SK-N-SH (cell line): Measurements from ENCODE around the gene TRPC6. TPM values are rescaled to one million over a fixed set of nuclear protein-coding genes. Genes with fewer than 3 reads are reported as not detected.

Source experiments
- CTCF ChIA-PET: fragments of 300-600, 350-600 bp; formaldehyde crosslinking; extraction: SDS; loops from one replicate; lab custom pipeline; 2021; lab: Yijun Ruan, JAX
- POLR2A ChIA-PET: fragments of 350-600 bp; sonication (Branson Sonifier 250); formaldehyde crosslinking; extraction: SDS; loops from one replicate; lab custom pipeline; 2020; ENCODE audit warnings: antibody characterized with exemption, inconsistent platforms; lab: Yijun Ruan, JAX
- DNase-seq: peaks from one replicate; pipeline ENCODE4 v3.0.0; 2012
- H2AFZ ChIP-seq: fragments of 200-600 bp; sonication (generic); 2 replicates; pipeline ENCODE4 v1.8.1; 2016; ENCODE audit warnings: antibody characterized with exemption, mild to moderate bottlenecking, low read depth
- H3F3A ChIP-seq: fragments of 200-600 bp; sonication (generic); replicated peaks from 2 replicates; pipeline ENCODE3; 2016; ENCODE audit warnings: antibody characterized with exemption, mild to moderate bottlenecking; ENCODE audit not compliant: insufficient read depth
- H3K27ac ChIP-seq, 2 experiments: fragments of 200-500 bp in 1 of 2; fragments of 200-600 bp in 1 of 2; sonication (Bioruptor generic) in 1 of 2; sonication (generic), shearing (Covaris generic) in 1 of 2; 2 replicates each; pipeline versions ENCODE4 v1.5.1 to v1.6.1; 2014 to 2016; ENCODE audit warnings: low read depth in 2 of 2, inconsistent platforms in 1 of 2, low read length in 1 of 2, mild to moderate bottlenecking in 1 of 2, mixed read lengths in 1 of 2
- H3K27me3 ChIP-seq: fragments of 200-600 bp; sonication (generic), shearing (Covaris generic); 2 replicates; pipeline ENCODE4 v1.6.1; 2016; ENCODE audit warnings: mixed run types; ENCODE audit not compliant: insufficient read depth
- H3K36me3 ChIP-seq, 2 experiments: fragments of 200-500 bp in 1 of 2; fragments of 200-600 bp in 1 of 2; sonication (Bioruptor generic) in 1 of 2; sonication (generic) in 1 of 2; replicated peaks in 1 of 2; 2 replicates each; pipeline versions ENCODE3 to v1.5.1; 2014 to 2016; ENCODE audit warnings: low read length in 1 of 2, mild to moderate bottlenecking in 1 of 2; ENCODE audit not compliant: insufficient read depth in 2 of 2, control insufficient read depth in 1 of 2
- H3K4me1 ChIP-seq, 2 experiments: fragments of 200-500 bp in 1 of 2; fragments of 200-600 bp in 1 of 2; sonication (Bioruptor generic) in 1 of 2; sonication (generic), shearing (Covaris generic) in 1 of 2; 2 replicates each; pipeline versions ENCODE4 v1.5.1 to v1.6.1; 2014 to 2016; ENCODE audit warnings: low read depth in 1 of 2, low read length in 1 of 2, mixed run types in 1 of 2; ENCODE audit not compliant: insufficient read depth in 2 of 2, control insufficient read depth in 1 of 2
- H3K4me2 ChIP-seq: fragments of 200-600 bp; sonication (generic), shearing (Covaris generic); 2 replicates; pipeline ENCODE4 v1.6.1; 2017; ENCODE audit warnings: mixed run types
- H3K4me3 ChIP-seq, 2 experiments: fragments of 200-500 bp in 1 of 2; fragments of 200-600 bp in 1 of 2; sonication (Bioruptor generic) in 1 of 2; sonication (generic), shearing (Covaris generic) in 1 of 2; 2 replicates each; pipeline versions ENCODE4 v1.5.1 to v1.8.1; 2014 to 2016; ENCODE audit warnings: low read depth in 2 of 2, inconsistent platforms in 1 of 2, low read length in 1 of 2, mild to moderate bottlenecking in 1 of 2, mixed read lengths in 1 of 2, moderate library complexity in 1 of 2
- H3K79me2 ChIP-seq: fragments of 200-600 bp; sonication (generic); 2 replicates; pipeline ENCODE4 v1.8.1; 2017; ENCODE audit warnings: mild to moderate bottlenecking; ENCODE audit not compliant: insufficient read depth
- H3K9ac ChIP-seq: fragments of 200-600 bp; sonication (generic); 2 replicates; pipeline ENCODE4 v1.6.1; 2017; ENCODE audit warnings: mixed run types
- H3K9me2 ChIP-seq: fragments of 200-600 bp; sonication (generic); 2 replicates; pipeline ENCODE4 v1.6.1; 2017; ENCODE audit warnings: mixed run types
- H3K9me3 ChIP-seq: fragments of 200-600 bp; sonication (generic); 2 replicates; pipeline ENCODE4 v1.6.1; 2017; ENCODE audit warnings: mixed run types, mild to moderate bottlenecking, moderate library complexity
- H4K20me1 ChIP-seq: fragments of 200-600 bp; sonication (generic); 2 replicates; pipeline ENCODE4 v1.6.1; 2017; ENCODE audit warnings: mild to moderate bottlenecking, mixed run types; ENCODE audit not compliant: insufficient read depth
- CHD2 ChIP-seq: fragments of 150-350 bp; IDR thresholded peaks from 2 replicates; pipeline ENCODE4 v1.6.1; 2018; ENCODE audit warnings: low read length; ENCODE audit not compliant: partially characterized antibody
- FOSL2 ChIP-seq: IDR thresholded peaks from 2 replicates; pipeline ENCODE4 v1.4.0; 2012; ENCODE audit warnings: low read depth, mild to moderate bottlenecking, moderate library complexity, borderline replicate concordance
- GABPA ChIP-seq: IDR thresholded peaks from 2 replicates; pipeline ENCODE4 v1.4.0; 2012; ENCODE audit warnings: low read depth, mild to moderate bottlenecking
- JUND ChIP-seq: IDR thresholded peaks from 2 replicates; pipeline ENCODE4 v1.4.0; 2012
- NRF1 ChIP-seq: IDR thresholded peaks from 2 replicates; pipeline ENCODE4 v1.6.1; 2012; ENCODE audit warnings: low read depth, mild to moderate bottlenecking, low read length
- POLR2AphosphoS5 ChIP-seq: IDR thresholded peaks from 2 replicates; pipeline ENCODE4 v1.6.1; 2012; ENCODE audit warnings: low read depth, low read length
- RAD21 ChIP-seq: IDR thresholded peaks from 2 replicates; pipeline ENCODE4 v1.6.1; 2012; ENCODE audit warnings: mild to moderate bottlenecking, low read length
- SIN3A ChIP-seq: IDR thresholded peaks from 2 replicates; pipeline ENCODE4 v1.6.1; 2012; ENCODE audit warnings: low read depth, mild to moderate bottlenecking, low read length, moderate library complexity, borderline replicate concordance
- TCF12 ChIP-seq: IDR thresholded peaks from 2 replicates; pipeline ENCODE4 v1.4.0; 2012
- TEAD4 ChIP-seq: IDR thresholded peaks from 2 replicates; pipeline ENCODE4 v1.4.0; 2012; ENCODE audit warnings: mild to moderate bottlenecking, borderline replicate concordance; ENCODE audit not compliant: insufficient read depth
- WGBS: methylation state at CpG from one replicate; pipeline ENCODE4 v1.1.6; 2017; ENCODE audit warnings: low lambda C conversion rate; 5-methylcytosine and 5-hydroxymethylcytosine counted together
- polyA plus RNA-seq, 3 experiments: library from polyadenylated mRNA; depleted of rRNA; stranded (reverse); fragments of >200 nt; gene quantifications; 2 replicates each; pipeline ENCODE4 v1.2.3, GENCODE V29; 2012
- TF ChIP-seq, protein P1 (sequence below): fragments of 150-350 bp; IDR thresholded peaks from 2 replicates; pipeline ENCODE4 v1.6.1; 2017; ENCODE audit warnings: antibody characterized with exemption, low read length, low read depth, borderline replicate concordance
- TF ChIP-seq, protein P2 (sequence below): IDR thresholded peaks from 2 replicates; pipeline ENCODE4 v1.4.0; 2012; ENCODE audit warnings: low read depth, borderline replicate concordance
- TF ChIP-seq, protein P3 (sequence below): IDR thresholded peaks from 2 replicates; pipeline ENCODE4 v1.4.0; 2012; ENCODE audit warnings: low read depth
- TF ChIP-seq, protein P4 (sequence below): IDR thresholded peaks from 2 replicates; pipeline ENCODE4 v1.4.0; 2012; ENCODE audit warnings: low read depth, borderline replicate concordance

The TRPC6 gene
- polyA plus RNA-seq, 1 of the 3 experiments (the other 2 are of a cell fraction): not detected

DNA sequence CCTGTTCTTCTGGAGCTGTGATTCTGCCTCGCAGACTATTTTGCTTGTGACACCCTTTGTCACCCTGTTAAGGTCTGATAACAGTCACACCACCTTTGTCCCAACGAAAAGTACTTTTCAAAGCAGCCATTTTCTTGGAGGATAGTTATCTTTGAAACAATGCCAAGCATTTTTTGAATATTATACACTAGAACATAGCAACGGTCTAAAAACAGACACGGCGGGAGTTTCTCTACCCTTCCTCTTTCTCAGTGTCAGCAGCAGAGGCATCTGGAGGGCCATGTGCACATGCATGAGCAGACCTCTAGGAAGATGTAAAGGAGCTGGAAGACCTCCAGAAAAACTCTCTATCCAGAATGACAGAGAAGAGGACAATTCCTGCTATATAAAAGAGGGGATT is 86.5 kb downstream of the TRPC6 start:
- H3K4me2 ChIP-seq: no peak overlapping the region
- no peak overlapping the region for H2AFZ ChIP-seq
- H3F3A ChIP-seq: no peaks in the 10 kb centered on the region
- no peak overlapping the region for H3K27ac ChIP-seq
- POLR2A ChIA-PET: no interaction called here
- H3K27me3 ChIP-seq: no peaks in the 10 kb centered on the region
- no peaks in the 10 kb centered on the region for H3K9me2 ChIP-seq
- H3K4me3 ChIP-seq: no peak overlapping the region
- no peak overlapping the region for H3K9ac ChIP-seq
- 33% methylated on average over 5 of the region's 5 CpGs for WGBS
- CTCF ChIA-PET: no interaction called here
- no peaks in the 10 kb centered on the region for H3K36me3 ChIP-seq
- DNase-seq: no peak
- H4K20me1 ChIP-seq: no peaks in the 10 kb centered on the region
- no peaks in the 10 kb centered on the region for H3K4me1 ChIP-seq
- H3K9me3 ChIP-seq: no peaks in the 10 kb centered on the region
- H3K79me2 ChIP-seq: no peaks in the 10 kb centered on the region
- TF ChIP-seq POLR2AphosphoS5 (no peak), CHD2 (no peak), SIN3A (no peak), TEAD4 (no peak), JUND (no peak), TCF12 (no peak), NRF1 (no peak)
- TF ChIP-seq, protein P1, sequence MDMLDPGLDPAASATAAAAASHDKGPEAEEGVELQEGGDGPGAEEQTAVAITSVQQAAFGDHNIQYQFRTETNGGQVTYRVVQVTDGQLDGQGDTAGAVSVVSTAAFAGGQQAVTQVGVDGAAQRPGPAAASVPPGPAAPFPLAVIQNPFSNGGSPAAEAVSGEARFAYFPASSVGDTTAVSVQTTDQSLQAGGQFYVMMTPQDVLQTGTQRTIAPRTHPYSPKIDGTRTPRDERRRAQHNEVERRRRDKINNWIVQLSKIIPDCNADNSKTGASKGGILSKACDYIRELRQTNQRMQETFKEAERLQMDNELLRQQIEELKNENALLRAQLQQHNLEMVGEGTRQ: no peak
- TF ChIP-seq, protein P2, sequence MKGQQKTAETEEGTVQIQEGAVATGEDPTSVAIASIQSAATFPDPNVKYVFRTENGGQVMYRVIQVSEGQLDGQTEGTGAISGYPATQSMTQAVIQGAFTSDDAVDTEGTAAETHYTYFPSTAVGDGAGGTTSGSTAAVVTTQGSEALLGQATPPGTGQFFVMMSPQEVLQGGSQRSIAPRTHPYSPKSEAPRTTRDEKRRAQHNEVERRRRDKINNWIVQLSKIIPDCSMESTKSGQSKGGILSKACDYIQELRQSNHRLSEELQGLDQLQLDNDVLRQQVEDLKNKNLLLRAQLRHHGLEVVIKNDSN: no peak

DNA sequence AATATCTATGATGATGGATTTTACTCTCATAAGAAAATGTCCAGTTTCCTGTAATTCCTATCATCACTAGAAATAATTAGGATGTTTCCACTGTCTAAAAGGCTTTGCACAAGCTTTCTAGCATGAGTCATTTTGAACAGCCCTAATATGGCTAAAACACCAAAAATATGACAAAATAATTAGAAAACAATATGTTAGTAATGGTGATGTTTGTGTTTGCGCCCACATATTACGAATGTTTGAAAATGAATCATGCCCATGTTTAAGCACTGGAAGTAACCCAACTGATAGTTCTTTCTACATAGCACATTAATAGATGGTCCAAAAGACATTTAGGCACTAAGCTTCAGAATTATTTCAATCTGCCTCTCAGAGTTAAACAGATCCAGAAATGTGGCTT is 96.0 kb downstream of the TRPC6 start:
- DNase-seq: no peak
- H3K27ac ChIP-seq: no peak overlapping the region
- WGBS: 18% methylated on average over 2 of the region's 2 CpGs
- H3K4me1 ChIP-seq: no peaks in the 10 kb centered on the region
- no peaks in the 10 kb centered on the region for H3K79me2 ChIP-seq
- POLR2A ChIA-PET: no interaction called here
- no peaks in the 10 kb centered on the region for H4K20me1 ChIP-seq
- no peaks in the 10 kb centered on the region; the same call in 1 of the 2 replicates for H3K27me3 ChIP-seq
- no peaks in the 10 kb centered on the region for H3K9me2 ChIP-seq
- H3K4me3 ChIP-seq: no peak overlapping the region
- TF ChIP-seq GABPA: no peak
- no peak for TF ChIP-seq FOSL2
- no peak for TF ChIP-seq TCF12
- no peak for TF ChIP-seq RAD21
- TF ChIP-seq, protein P3, sequence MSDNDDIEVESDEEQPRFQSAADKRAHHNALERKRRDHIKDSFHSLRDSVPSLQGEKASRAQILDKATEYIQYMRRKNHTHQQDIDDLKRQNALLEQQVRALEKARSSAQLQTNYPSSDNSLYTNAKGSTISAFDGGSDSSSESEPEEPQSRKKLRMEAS: no peak
- TF ChIP-seq, protein P4, sequence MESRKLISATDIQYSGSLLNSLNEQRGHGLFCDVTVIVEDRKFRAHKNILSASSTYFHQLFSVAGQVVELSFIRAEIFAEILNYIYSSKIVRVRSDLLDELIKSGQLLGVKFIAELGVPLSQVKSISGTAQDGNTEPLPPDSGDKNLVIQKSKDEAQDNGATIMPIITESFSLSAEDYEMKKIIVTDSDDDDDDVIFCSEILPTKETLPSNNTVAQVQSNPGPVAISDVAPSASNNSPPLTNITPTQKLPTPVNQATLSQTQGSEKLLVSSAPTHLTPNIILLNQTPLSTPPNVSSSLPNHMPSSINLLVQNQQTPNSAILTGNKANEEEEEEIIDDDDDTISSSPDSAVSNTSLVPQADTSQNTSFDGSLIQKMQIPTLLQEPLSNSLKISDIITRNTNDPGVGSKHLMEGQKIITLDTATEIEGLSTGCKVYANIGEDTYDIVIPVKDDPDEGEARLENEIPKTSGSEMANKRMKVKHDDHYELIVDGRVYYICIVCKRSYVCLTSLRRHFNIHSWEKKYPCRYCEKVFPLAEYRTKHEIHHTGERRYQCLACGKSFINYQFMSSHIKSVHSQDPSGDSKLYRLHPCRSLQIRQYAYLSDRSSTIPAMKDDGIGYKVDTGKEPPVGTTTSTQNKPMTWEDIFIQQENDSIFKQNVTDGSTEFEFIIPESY: no peak
- no peak for TF ChIP-seq JUND
- TF ChIP-seq, all 33 proteins: peak for 0
- CTCF ChIA-PET: no interaction called here
- no peak overlapping the region for H2AFZ ChIP-seq
- H3F3A ChIP-seq: no peaks in the 10 kb centered on the region
- H3K9ac ChIP-seq: no peak overlapping the region
- no peak overlapping the region for H3K4me2 ChIP-seq
- H3K9me3 ChIP-seq: no peaks in the 10 kb centered on the region
- H3K36me3 ChIP-seq: no peaks in the 10 kb centered on the region
